ENCODE data around the gene PLN. TPM values are rescaled to one million over a fixed set of nuclear protein-coding genes. Genes with fewer than 3 reads are reported as not detected.

The PLN gene
- 0.83 and 0.89 TPM in 2 replicates for total RNA-seq

GRCh38 chr6:118548136-118548535 lies at the start of gene PLN:
Gene PLN (plus strand): TSS chr6:118548296. CDS start chr6:118558922, 10,626 bp downstream.

Other genes with a start within 250 kb of the PLN start
- 12.5 and 20.8 TPM in 2 replicates for gene CEP85L, start 103.3 kb downstream of the PLN start, total RNA-seq

Measured in smooth muscle cell of the umbilical artery (primary cell).